Epithelial cell of esophagus (primary cell): ENCODE measurements around the gene ARMC2.

Experiments used
- DNase-seq: peaks from one replicate; pipeline ENCODE4 v3.0.0; 2010; ENCODE audit warnings: low read depth
- H3K4me3 ChIP-seq: 2 replicates; pipeline ENCODE4 v1.5.1; 2011; ENCODE audit warnings: mild to moderate bottlenecking, low read length, control low read depth
- CTCF ChIP-seq: IDR thresholded peaks from 2 replicates; pipeline ENCODE4 v1.5.1; 2011; ENCODE audit warnings: low read depth, mild to moderate bottlenecking, low read length, control low read depth, inconsistent platforms; ENCODE audit not compliant: insufficient read depth; ENCODE audit errors: missing control alignments

The ARMC2 gene

GRCh38 chr6:108948181-108948661 lies 100.0 kb downstream of the ARMC2 start:
- peak; percentile 77 for DNase-seq
- TF ChIP-seq CTCF: peak; percentile 13
- no peak overlapping the region for H3K4me3 ChIP-seq

GRCh38 chr6:108951351-108951953 lies 103.2 kb downstream of the ARMC2 start:
- no peak for TF ChIP-seq CTCF

DNA sequence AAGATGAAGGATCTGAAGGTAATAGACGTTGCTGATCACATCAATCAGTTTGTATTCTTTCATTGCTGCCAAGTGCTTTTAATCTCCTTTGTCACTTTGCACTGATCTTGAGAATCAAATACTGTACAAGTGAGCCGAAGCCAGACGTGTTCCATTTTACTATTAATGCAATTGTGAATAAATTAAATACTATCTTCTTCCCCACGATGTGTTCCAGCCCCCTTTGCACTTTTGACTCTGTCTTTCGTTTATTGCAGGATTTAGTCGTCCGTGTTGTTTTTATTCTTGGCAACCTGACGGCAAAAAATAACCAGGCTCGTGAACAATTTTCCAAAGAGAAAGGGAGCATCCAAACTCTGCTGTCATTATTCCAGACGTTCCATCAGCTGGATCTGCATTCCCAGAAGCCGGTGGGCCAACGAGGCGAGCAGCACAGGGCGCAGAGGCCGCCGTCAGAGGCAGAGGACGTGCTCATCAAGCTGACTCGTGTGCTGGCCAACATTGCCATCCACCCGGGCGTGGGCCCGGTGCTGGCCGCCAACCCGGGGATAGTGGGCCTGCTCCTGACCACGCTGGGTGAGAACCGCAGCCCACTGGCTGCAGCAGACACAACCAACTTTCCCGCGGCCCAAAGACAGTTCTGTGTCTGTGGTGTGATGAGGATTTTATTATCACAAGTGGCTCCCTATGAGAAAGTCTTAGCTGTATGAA lies 104.7 kb downstream of the ARMC2 start:
- no peak overlapping the region for H3K4me3 ChIP-seq
- DNase-seq: no peak
- no peak for TF ChIP-seq CTCF

More at GRCh38 chr6:108951351-108951953, 103.2 kb downstream of the ARMC2 start:
- DNase-seq: peak; percentile 60
- no peak overlapping the region for H3K4me3 ChIP-seq

GRCh38 chr6:108953681-108954080 lies 105.5 kb downstream of the ARMC2 start:
- no peak for DNase-seq
- H3K4me3 ChIP-seq: no peak overlapping the region
- TF ChIP-seq CTCF: no peak

GRCh38 chr6:108955329-108955949 lies 107.2 kb downstream of the ARMC2 start:
- TF ChIP-seq CTCF: no peak
- no peak overlapping the region for H3K4me3 ChIP-seq
- DNase-seq: no peak

DNA sequence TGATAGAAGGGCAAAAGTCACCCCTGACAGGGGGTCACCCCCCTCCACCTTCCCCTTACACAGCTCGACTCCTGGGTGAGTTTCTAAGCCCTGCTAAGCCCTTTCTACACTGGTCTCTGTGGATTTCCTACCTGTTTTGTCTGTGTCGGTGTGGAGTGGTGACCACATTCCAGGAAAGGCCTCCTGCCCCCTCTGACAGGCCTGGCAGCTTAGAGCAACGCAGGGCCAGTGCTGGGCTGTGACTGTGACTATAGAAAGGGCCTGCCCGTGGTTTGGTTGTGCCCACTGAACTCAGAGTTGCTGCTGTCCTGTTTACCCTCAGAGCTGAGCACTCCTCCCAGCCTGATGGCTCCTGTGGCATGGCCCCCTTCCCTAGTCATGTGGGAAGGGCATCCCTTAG lies 109.0 kb downstream of the ARMC2 start:
- no peak for TF ChIP-seq CTCF
- H3K4me3 ChIP-seq: no peak overlapping the region
- no peak for DNase-seq
